ENCODE measurements around the gene MAX. TPM values are rescaled to one million over a fixed set of nuclear protein-coding genes. Genes with fewer than 3 reads are reported as not detected.

Gene MAX
- total and polyA plus RNA-seq, 9 of the 15 experiments (the other 6 are each of a cell fraction or from before 2014, with no cell fraction given) = 15.4 to 96.5 (median 51.6) TPM

- TF ChIP-seq WHSC1 (IDR thresholded peaks at IDR 0.05; ENCODE audit: low read length) (no peak), RBM14 (IDR thresholded peaks at IDR 0.05; ENCODE audit: borderline replicate concordance, insufficient read depth, low read depth, low read length) (no peak), ZNF551 (CRISPR knock-in tag; IDR thresholded peaks at IDR 0.05) (no peak), MAFK (IDR thresholded peaks at IDR 0.05; ENCODE audit: low read length) (no peak), ZBTB11 (CRISPR knock-in tag; IDR thresholded peaks at IDR 0.05) (peak in 2 of 3 experiments; percentile 38 to 91; a peak in 3 of 6 replicates), FOSL1 (tag; conservative IDR thresholded peaks at IDR 0.05) (no peak), KDM1A (IDR thresholded peaks at IDR 0.05) (no peak), EHMT2 (IDR thresholded peaks at IDR 0.05) (no peak), ZBTB2 (IDR thresholded peaks at IDR 0.05) (peak; percentile 87), ARID1B (IDR thresholded peaks at IDR 0.05) (0 out of 2 replicates have a peak, but pooled peaks have one; percentile 12), ATF4 (CRISPR knock-in tag; IDR thresholded peaks at IDR 0.05) (no peak), ARID4B (CRISPR knock-in tag; IDR thresholded peaks at IDR 0.05) (0 out of 2 replicates have a peak, but pooled peaks have one; percentile 59), ZC3H11A (IDR thresholded peaks at IDR 0.05; ENCODE audit: low read depth, low read length) (no peak), MEF2A (IDR thresholded peaks at IDR 0.05; ENCODE audit: control insufficient read depth, low read depth, low read length) (no peak), ZNF347 (CRISPR knock-in tag; IDR thresholded peaks at IDR 0.05; ENCODE audit: low read depth) (no peak)
Observed at GRCh38 chr14:65102441-65103149, at the start of gene MAX (continued).

Measured in K562 (cell line).